Neural progenitor cell (in vitro differentiated cells): Measurements from ENCODE around the gene TEPSIN. TPM values are rescaled to one million over a fixed set of nuclear protein-coding genes. Genes with fewer than 3 reads are reported as not detected.

Source experiments
- DNase-seq: peaks from one replicate; pipeline ENCODE4 v3.0.0-alpha.2; 2016; ENCODE audit warnings: low spot score
- H2AFZ ChIP-seq: fragments of 200-600 bp; sonication (generic); replicated peaks from 2 replicates; pipeline ENCODE4 v1.6.1; 2016; ENCODE audit warnings: antibody characterized with exemption
- H3F3A ChIP-seq: fragments of 200-600 bp; sonication (generic); 2 replicates; pipeline ENCODE4 v1.6.1; 2016; ENCODE audit warnings: antibody characterized with exemption, low read depth
- H3K27ac ChIP-seq: fragments of 200-600 bp; sonication (generic); 2 replicates; pipeline ENCODE4 v1.5.1; 2016; ENCODE audit warnings: mild to moderate bottlenecking
- H3K27me3 ChIP-seq: fragments of 200-600 bp; sonication (generic); 2 replicates; pipeline ENCODE4 v1.6.1; 2016; ENCODE audit warnings: mild to moderate bottlenecking, moderate library complexity
- H3K36me3 ChIP-seq: fragments of 200-600 bp; sonication (generic); 2 replicates; pipeline ENCODE4 v1.5.1; 2016
- H3K4me1 ChIP-seq: fragments of 200-600 bp; sonication (generic); 2 replicates; pipeline ENCODE4 v1.6.1; 2016; ENCODE audit warnings: mixed run types
- H3K4me2 ChIP-seq: fragments of 200-600 bp; sonication (generic); 2 replicates; pipeline ENCODE4 v1.6.1; 2016
- H3K4me3 ChIP-seq: fragments of 200-600 bp; sonication (generic); 2 replicates; pipeline ENCODE4 v1.5.1; 2016
- H3K79me2 ChIP-seq: fragments of 200-600 bp; sonication (generic); 2 replicates; pipeline ENCODE4 v1.6.1; 2016; ENCODE audit warnings: low read depth
- H3K9ac ChIP-seq: fragments of 200-600 bp; sonication (generic); 2 replicates; pipeline ENCODE4 v1.6.1; 2016
- H3K9me3 ChIP-seq: fragments of 200-600 bp; sonication (generic); 2 replicates; pipeline ENCODE4 v1.5.1; 2016; ENCODE audit warnings: low read depth
- H4K20me1 ChIP-seq: fragments of 200-600 bp; sonication (generic); 2 replicates; pipeline ENCODE4 v1.6.1; 2016; ENCODE audit warnings: low read depth
- H3K27ac Mint-ChIP-seq: 3 replicates; pipeline ENCODE4 v1.8.0; 2021; ENCODE audit warnings: mixed read lengths
- H3K27me3 Mint-ChIP-seq: 2 replicates; pipeline ENCODE4 v1.8.0; 2022; ENCODE audit warnings: low read depth, mild to moderate bottlenecking, inconsistent platforms, moderate library complexity, mixed read lengths; ENCODE audit not compliant: insufficient read depth
- H3K36me3 Mint-ChIP-seq: 3 replicates; pipeline ENCODE4 v1.8.0; 2021; ENCODE audit warnings: mixed read lengths
- H3K4me1 Mint-ChIP-seq: 3 replicates; pipeline ENCODE4 v1.8.0; 2021; ENCODE audit warnings: mixed read lengths
- H3K4me3 Mint-ChIP-seq: 3 replicates; pipeline ENCODE4 v1.8.0; 2021; ENCODE audit warnings: mild to moderate bottlenecking, moderate library complexity, mixed read lengths
- H3K9me3 Mint-ChIP-seq: 3 replicates; pipeline ENCODE4 v1.8.0; 2020; ENCODE audit warnings: mixed read lengths
- EZH2 ChIP-seq: fragments of 200-600 bp; sonication (generic); IDR thresholded peaks from 2 replicates; pipeline ENCODE4 v1.6.1; 2017; ENCODE audit warnings: antibody characterized with exemption, mild to moderate bottlenecking, moderate library complexity
- EZH2phosphoT487 ChIP-seq: fragments of 200-600 bp; sonication (generic); IDR thresholded peaks from 2 replicates; pipeline ENCODE4 v1.6.1; 2017; ENCODE audit warnings: antibody characterized with exemption
- total RNA-seq: library from RNA; depleted of rRNA; stranded (reverse); fragments of >200 nt; gene quantifications from 2 replicates; pipeline ENCODE4 v1.2.3, GENCODE V29; 2015; ENCODE audit warnings: low replicate concordance
- TF ChIP-seq, protein P1 (sequence below): fragments of 200-600 bp; sonication (generic); IDR thresholded peaks from 2 replicates; pipeline ENCODE4 v1.5.1; 2017; ENCODE audit warnings: antibody characterized with exemption, mild to moderate bottlenecking

Gene TEPSIN
- total RNA-seq, 1 donor from 2014 or later, result 20.6 TPM

DNA sequence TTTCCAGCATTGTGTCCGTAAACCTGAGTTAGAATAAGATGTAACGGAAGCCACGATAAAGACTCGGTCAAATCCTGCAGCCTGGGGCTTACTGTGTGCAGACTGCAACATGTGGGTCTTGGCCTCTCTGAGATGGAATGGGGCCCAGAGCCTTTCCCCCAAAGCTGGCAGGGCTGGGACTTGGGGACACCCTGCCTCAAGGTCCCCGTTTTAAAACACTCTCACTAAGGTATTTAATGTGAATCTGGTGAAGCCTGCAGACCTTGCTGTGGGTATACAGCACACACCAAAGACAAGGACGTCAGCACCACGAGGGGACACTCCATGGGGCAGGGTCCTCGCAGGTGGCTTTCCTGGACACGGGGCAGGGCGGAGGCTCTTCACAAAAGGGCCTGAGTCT, 2.3 kb upstream of the TEPSIN start:
- H3K27ac Mint-ChIP-seq, result no peak overlapping the region
- peaks cover 22% of the 10 kb centered on the region for H3F3A ChIP-seq
- peaks cover 20% of the 10 kb centered on the region for H4K20me1 ChIP-seq
- no peaks in the 10 kb centered on the region for H3K36me3 ChIP-seq
- no peaks in the 10 kb centered on the region for H3K9me3 ChIP-seq
- H3K27ac ChIP-seq, result no peak overlapping the region
- no peak for DNase-seq
- H3K4me2 ChIP-seq, result no peak overlapping the region
- H3K27me3 Mint-ChIP-seq, result peaks cover 11% of the 10 kb centered on the region
- TF ChIP-seq EZH2phosphoT487 (no peak), EZH2 (no peak)
- TF ChIP-seq, protein P1, sequence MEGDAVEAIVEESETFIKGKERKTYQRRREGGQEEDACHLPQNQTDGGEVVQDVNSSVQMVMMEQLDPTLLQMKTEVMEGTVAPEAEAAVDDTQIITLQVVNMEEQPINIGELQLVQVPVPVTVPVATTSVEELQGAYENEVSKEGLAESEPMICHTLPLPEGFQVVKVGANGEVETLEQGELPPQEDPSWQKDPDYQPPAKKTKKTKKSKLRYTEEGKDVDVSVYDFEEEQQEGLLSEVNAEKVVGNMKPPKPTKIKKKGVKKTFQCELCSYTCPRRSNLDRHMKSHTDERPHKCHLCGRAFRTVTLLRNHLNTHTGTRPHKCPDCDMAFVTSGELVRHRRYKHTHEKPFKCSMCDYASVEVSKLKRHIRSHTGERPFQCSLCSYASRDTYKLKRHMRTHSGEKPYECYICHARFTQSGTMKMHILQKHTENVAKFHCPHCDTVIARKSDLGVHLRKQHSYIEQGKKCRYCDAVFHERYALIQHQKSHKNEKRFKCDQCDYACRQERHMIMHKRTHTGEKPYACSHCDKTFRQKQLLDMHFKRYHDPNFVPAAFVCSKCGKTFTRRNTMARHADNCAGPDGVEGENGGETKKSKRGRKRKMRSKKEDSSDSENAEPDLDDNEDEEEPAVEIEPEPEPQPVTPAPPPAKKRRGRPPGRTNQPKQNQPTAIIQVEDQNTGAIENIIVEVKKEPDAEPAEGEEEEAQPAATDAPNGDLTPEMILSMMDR, result no peak
- peaks cover 5% of the 10 kb centered on the region for H3K4me1 ChIP-seq
- peaks cover 1% of the 10 kb centered on the region for H3K36me3 Mint-ChIP-seq
- H2AFZ ChIP-seq, result no peak overlapping the region
- H3K79me2 ChIP-seq, result peaks cover 27% of the 10 kb centered on the region
- H3K27me3 ChIP-seq, result no peaks in the 10 kb centered on the region
- H3K9me3 Mint-ChIP-seq, result no peaks in the 10 kb centered on the region
- no peak overlapping the region for H3K4me3 ChIP-seq
- H3K4me1 Mint-ChIP-seq, result peaks cover 28% of the 10 kb centered on the region
- H3K9ac ChIP-seq, result no peak overlapping the region
- H3K4me3 Mint-ChIP-seq, result peak overlapping the region; percentile 95

DNA sequence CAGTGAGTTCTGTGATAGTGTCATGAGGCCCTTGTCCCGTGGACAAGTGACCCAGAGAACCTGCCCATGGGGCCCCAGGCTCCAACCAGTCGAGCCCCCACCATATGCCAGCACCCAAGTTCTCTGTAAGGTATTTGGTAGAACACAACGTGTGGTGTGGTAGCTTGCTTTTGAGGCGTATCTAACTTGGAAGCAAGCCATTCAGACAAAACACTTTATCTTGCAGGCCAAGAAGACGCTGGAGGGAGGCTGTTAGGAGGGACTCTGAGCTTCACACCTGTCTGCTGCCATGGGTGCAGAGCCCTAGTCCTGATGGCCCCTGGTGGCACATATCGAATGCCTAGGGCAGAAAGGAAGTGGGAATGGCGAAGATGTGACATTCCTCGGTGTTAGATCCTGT, 1.9 kb upstream of the TEPSIN start:
- no peak overlapping the region for H2AFZ ChIP-seq
- H3K27me3 Mint-ChIP-seq, result peaks cover 11% of the 10 kb centered on the region
- DNase-seq, result no peak
- no peaks in the 10 kb centered on the region for H3K9me3 Mint-ChIP-seq
- H4K20me1 ChIP-seq, result peaks cover 20% of the 10 kb centered on the region
- peaks cover 28% of the 10 kb centered on the region for H3K4me1 Mint-ChIP-seq
- TF ChIP-seq, protein P1, result no peak
- TF ChIP-seq EZH2phosphoT487 (no peak), EZH2 (no peak)
- no peak overlapping the region for H3K27ac ChIP-seq
- peaks cover 22% of the 10 kb centered on the region for H3F3A ChIP-seq
- no peaks in the 10 kb centered on the region for H3K27me3 ChIP-seq
- H3K27ac Mint-ChIP-seq, result no peak overlapping the region
- H3K4me2 ChIP-seq, result peak overlapping the region; percentile 95
- H3K4me3 ChIP-seq, result no peak overlapping the region
- peaks cover 1% of the 10 kb centered on the region for H3K36me3 Mint-ChIP-seq
- H3K4me1 ChIP-seq, result peaks cover 5% of the 10 kb centered on the region
- peak overlapping the region; percentile 95 for H3K4me3 Mint-ChIP-seq
- no peak overlapping the region for H3K9ac ChIP-seq
- no peaks in the 10 kb centered on the region for H3K9me3 ChIP-seq
- no peaks in the 10 kb centered on the region for H3K36me3 ChIP-seq
- peaks cover 27% of the 10 kb centered on the region for H3K79me2 ChIP-seq

DNA sequence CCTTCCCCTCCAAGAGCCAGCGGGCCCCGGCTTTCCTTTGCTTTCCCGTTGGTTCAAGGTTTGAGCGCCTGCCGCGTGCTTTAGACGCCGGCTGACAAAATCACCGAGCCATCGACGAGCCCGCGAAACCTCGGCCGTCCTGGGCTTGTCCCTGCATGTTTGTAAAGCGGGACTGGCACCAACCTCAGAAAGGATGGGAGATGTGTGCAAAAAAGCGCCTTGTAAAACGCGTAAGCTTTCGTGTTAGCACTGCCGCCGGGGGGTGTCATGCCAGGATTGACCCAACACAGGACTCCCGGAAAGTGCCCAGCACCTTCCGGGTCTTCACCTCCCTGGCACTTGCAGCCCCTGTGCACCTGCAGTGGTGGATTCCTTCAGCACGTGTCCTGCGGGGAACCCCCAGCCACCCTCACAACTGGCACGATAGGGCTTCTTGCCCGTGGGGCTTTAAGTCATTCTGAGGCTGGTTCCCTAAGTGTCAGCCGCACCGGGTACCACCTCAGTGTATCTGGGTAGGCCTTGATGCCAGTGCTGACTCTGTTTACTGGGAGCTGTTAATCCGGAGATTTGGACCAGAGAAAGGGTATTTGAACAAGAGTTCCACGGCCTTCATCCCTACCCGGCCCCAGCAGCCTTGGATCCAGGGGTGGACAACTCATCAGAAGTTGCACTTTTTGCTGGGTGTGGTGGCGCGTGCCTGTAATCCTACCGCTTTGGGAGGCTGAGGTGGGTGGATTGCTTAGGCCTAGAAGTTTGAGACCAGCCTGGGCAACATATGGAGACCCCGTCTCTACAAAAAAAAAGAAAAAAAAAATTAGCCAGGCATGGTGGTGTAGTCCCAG, 1.1 kb upstream of the TEPSIN start:
- H3K4me1 ChIP-seq, result peaks cover 5% of the 10 kb centered on the region
- peak overlapping the region; percentile 86 for H3K9ac ChIP-seq
- peaks cover 11% of the 10 kb centered on the region for H3K27me3 Mint-ChIP-seq
- H3K4me2 ChIP-seq, result peak overlapping the region; percentile 95
- peaks cover 1% of the 10 kb centered on the region for H3K36me3 Mint-ChIP-seq
- no peaks in the 10 kb centered on the region for H3K9me3 Mint-ChIP-seq
- H3K79me2 ChIP-seq, result peaks cover 27% of the 10 kb centered on the region
- H3K36me3 ChIP-seq, result no peaks in the 10 kb centered on the region
- peak; percentile 57 for DNase-seq
- H3K27me3 ChIP-seq, result no peaks in the 10 kb centered on the region
- peaks cover 20% of the 10 kb centered on the region for H4K20me1 ChIP-seq
- no peaks in the 10 kb centered on the region for H3K9me3 ChIP-seq
- peaks cover 22% of the 10 kb centered on the region for H3F3A ChIP-seq
- no peak overlapping the region for H3K27ac ChIP-seq
- H3K27ac Mint-ChIP-seq, result no peak overlapping the region
- H3K4me1 Mint-ChIP-seq, result peaks cover 25% of the 10 kb centered on the region
- H2AFZ ChIP-seq, result no peak overlapping the region
- TF ChIP-seq, protein P1, result no peak
- TF ChIP-seq EZH2phosphoT487 (no peak), EZH2 (no peak)
- H3K4me3 ChIP-seq, result peak overlapping the region; percentile 81
- peak overlapping the region; percentile 95 for H3K4me3 Mint-ChIP-seq
